IMR-90 (cell line): ENCODE measurements around the gene WWC1. TPM values are rescaled to one million over a fixed set of nuclear protein-coding genes. Genes with fewer than 3 reads are reported as not detected.

Experiments
- ATAC-seq: fragments of 200-7000 bp; cut with Tn5 transposase; 2 replicates; pipeline ENCODE4 v1.9.1; 2020; ENCODE audit warnings: low read depth, mild to moderate bottlenecking, moderate library complexity
- BruUV-seq: library from RNA; stranded (reverse); fragments of 400-500 nt; replicated peaks from 2 replicates; lab custom pipeline; 2021; lab: Mats Ljungman, UMichigan
- CTCF ChIA-PET: fragments of 300-600 bp; formaldehyde crosslinking; extraction: SDS; loops from one replicate; lab custom pipeline; 2021; ENCODE audit warnings: antibody characterized with exemption; lab: Yijun Ruan, JAX
- POLR2A ChIA-PET: fragments of 300-600 bp; sonication (Branson Sonifier 250); formaldehyde crosslinking; loops from one replicate; lab custom pipeline; 2022; ENCODE audit warnings: antibody characterized with exemption; ENCODE audit not compliant: unreplicated experiment; lab: Charles Lee
- DNase-seq: peaks from one replicate; pipeline ENCODE4 v3.0.0; 2013
- H2AFZ ChIP-seq: replicated peaks from 2 replicates; pipeline ENCODE3; 2013; ENCODE audit warnings: low read length, mild to moderate bottlenecking; ENCODE audit not compliant: poor library complexity
- H2AK5ac ChIP-seq: 2 replicates; pipeline ENCODE4 v1.6.1; 2013; ENCODE audit warnings: low read depth, low read length, inconsistent platforms
- H2AK9ac ChIP-seq: replicated peaks from 2 replicates; pipeline ENCODE3; 2013; ENCODE audit warnings: mild to moderate bottlenecking, low read depth, low read length, moderate library complexity; ENCODE audit not compliant: poor library complexity
- H2BK120ac ChIP-seq: 2 replicates; pipeline ENCODE4 v1.6.1; 2013; ENCODE audit warnings: low read depth, low read length, inconsistent platforms
- H2BK15ac ChIP-seq: 3 replicates; pipeline ENCODE4 v1.6.1; 2013; ENCODE audit warnings: low read depth, low read length, inconsistent platforms
- H2BK20ac ChIP-seq: 2 replicates; pipeline ENCODE4 v1.6.1; 2013; ENCODE audit warnings: low read depth, mild to moderate bottlenecking, inconsistent platforms, low read length, moderate library complexity
- H2BK5ac ChIP-seq: 2 replicates; pipeline ENCODE4 v1.6.1; 2013; ENCODE audit warnings: mild to moderate bottlenecking, low read depth, low read length, inconsistent platforms; ENCODE audit not compliant: poor library complexity, severe bottlenecking
- H3K14ac ChIP-seq: replicated peaks from 2 replicates; pipeline ENCODE4 v1.6.1; 2013; ENCODE audit warnings: low read depth, low read length, inconsistent platforms
- H3K18ac ChIP-seq: 2 replicates; pipeline ENCODE4 v1.6.1; 2013; ENCODE audit warnings: low read depth, low read length, control low read depth
- H3K23ac ChIP-seq: 2 replicates; pipeline ENCODE4 v1.6.1; 2013; ENCODE audit warnings: low read depth, low read length, inconsistent platforms
- H3K27ac ChIP-seq: 2 replicates; pipeline ENCODE4 v1.5.1; 2013; ENCODE audit warnings: mild to moderate bottlenecking, control low read depth, low read length; ENCODE audit not compliant: insufficient read depth
- H3K27me3 ChIP-seq: 2 replicates; pipeline ENCODE4 v1.6.1; 2013; ENCODE audit warnings: low read length; ENCODE audit not compliant: control insufficient read depth, insufficient read depth
- H3K36me3 ChIP-seq: 2 replicates; pipeline ENCODE4 v1.6.1; 2013; ENCODE audit warnings: low read length, mixed read lengths; ENCODE audit not compliant: control insufficient read depth, insufficient read depth
- H3K4ac ChIP-seq: 2 replicates; pipeline ENCODE4 v1.6.1; 2013; ENCODE audit warnings: low read depth, low read length, inconsistent platforms
- H3K4me1 ChIP-seq: 2 replicates; pipeline ENCODE4 v1.6.1; 2013; ENCODE audit warnings: low read length, mixed read lengths; ENCODE audit not compliant: control insufficient read depth, insufficient read depth
- H3K4me2 ChIP-seq: 2 replicates; pipeline ENCODE4 v1.6.1; 2013; ENCODE audit warnings: low read depth, mild to moderate bottlenecking, control low read depth, low read length, moderate library complexity
- H3K4me3 ChIP-seq: 2 replicates; pipeline ENCODE4 v1.5.1; 2013; ENCODE audit warnings: low read depth, mild to moderate bottlenecking, control low read depth, low read length, moderate library complexity; ENCODE audit not compliant: insufficient read depth
- H3K56ac ChIP-seq: 2 replicates; pipeline ENCODE4 v1.6.1; 2013; ENCODE audit warnings: low read length, inconsistent platforms; ENCODE audit not compliant: insufficient read depth; ENCODE audit errors: extremely low read depth
- H3K79me1 ChIP-seq, 2 experiments: 2 replicates each; pipeline ENCODE4 v1.6.1; 2013; ENCODE audit warnings: low read length in 2 of 2, inconsistent platforms in 1 of 2, low read depth in 1 of 2
- H3K9ac ChIP-seq: 2 replicates; pipeline ENCODE4 v1.6.1; 2013; ENCODE audit warnings: low read depth, low read length, control low read depth
- H3K9me1 ChIP-seq: 2 replicates; pipeline ENCODE4 v1.6.1; 2013; ENCODE audit warnings: low read length, inconsistent platforms; ENCODE audit not compliant: insufficient read depth
- H3K9me3 ChIP-seq: 2 replicates; pipeline ENCODE4 v1.6.1; 2013; ENCODE audit warnings: low read length; ENCODE audit not compliant: control insufficient read depth, insufficient read depth
- H4K20me1 ChIP-seq: 2 replicates; pipeline ENCODE4 v1.6.1; 2013; ENCODE audit warnings: low read length, inconsistent platforms; ENCODE audit not compliant: insufficient read depth
- H4K5ac ChIP-seq: 2 replicates; pipeline ENCODE4 v1.6.1; 2013; ENCODE audit warnings: mild to moderate bottlenecking, low read depth, low read length, control low read depth
- H4K8ac ChIP-seq, 2 experiments: 2 replicates each; pipeline ENCODE4 v1.6.1; 2013; ENCODE audit warnings: low read depth in 2 of 2, low read length in 2 of 2, control low read depth in 1 of 2, inconsistent platforms in 1 of 2
- H4K91ac ChIP-seq: 2 replicates; pipeline ENCODE4 v1.6.1; 2013; ENCODE audit warnings: low read depth, low read length, inconsistent platforms; ENCODE audit not compliant: insufficient read depth
- RAD21 ChIP-seq: IDR thresholded peaks from 2 replicates; pipeline ENCODE4 v1.6.1; 2012; ENCODE audit warnings: low read length, improper control_type of control experiment
- WGBS, 2 experiments: methylation state at CpG; one replicate each; pipeline versions ENCODE4 v1.1.5 to v1.1.7; 2013; ENCODE audit warnings: missing lambda C conversion rate in 2 of 2; ENCODE audit not compliant: insufficient read length in 1 of 2; ENCODE audit errors: extremely low coverage in 2 of 2; 5-methylcytosine and 5-hydroxymethylcytosine counted together
- dilution Hi-C: fragments of 300-500 bp; cut with HindIII; formaldehyde crosslinking; loops from one replicate; pipeline ENCODE4 v1.14.3; 2018; ENCODE audit warnings: low sequenced_read_pairs; ENCODE audit not compliant: unreplicated experiment
- in situ Hi-C: fragments of 300-500 bp; cut with MboI; formaldehyde crosslinking; loops from 3 replicates; pipeline ENCODE4 v1.14.3; 2019; ENCODE audit warnings: low sequenced_read_pairs, inconsistent platforms, mixed read lengths
- intact Hi-C: fragments of 100-400 bp; cut with micrococcal nuclease; formaldehyde crosslinking; loops from 2 replicates; pipeline ENCODE4 v1.10.0; 2022
- polyA plus RNA-seq, 3 experiments: library from polyadenylated mRNA; depleted of rRNA; stranded (reverse); fragments of >200 nt; gene quantifications; 2 replicates each; pipeline ENCODE4 v1.2.3, GENCODE V29; 2012; ENCODE audit warnings: low replicate concordance in 1 of 3
- total RNA-seq: library from RNA; depleted of rRNA; stranded (reverse); fragments of >200 nt; gene quantifications from 2 replicates; pipeline ENCODE4 v1.2.3, GENCODE V29; 2012

WWC1 gene
- total and polyA plus RNA-seq, 2 of the 4 experiments (the other 2 are of a cell fraction) = 9.1 to 10.3 TPM

DNA sequence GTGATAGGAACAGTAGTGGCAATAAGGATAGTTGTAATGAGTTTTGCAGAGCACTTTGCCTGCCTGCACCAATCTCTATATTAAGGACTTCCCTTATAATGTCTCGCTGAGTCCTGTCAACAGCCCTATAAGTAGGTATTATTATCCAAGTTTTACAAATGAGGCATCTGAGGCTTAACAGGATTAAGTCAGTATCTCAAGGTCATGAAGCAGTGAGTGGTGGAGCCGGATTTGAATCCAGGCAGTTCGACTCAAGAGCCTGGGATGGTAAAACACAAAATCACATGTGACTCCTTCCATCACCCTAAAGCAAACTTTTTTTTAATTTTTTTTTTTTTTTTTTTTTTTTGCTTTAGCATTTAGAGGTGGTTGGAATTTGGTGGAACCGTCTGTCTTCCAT is 135.8 kb downstream of the WWC1 start:
- POLR2A ChIA-PET = no interaction called here
- Histone ChIP-seq H2AK5ac (no peak overlapping the region), H2BK120ac (no peak overlapping the region), H4K8ac (no peak overlapping the region), H3K4ac (no peak overlapping the region), H3K9ac (no peak overlapping the region), H3K9me1 (peaks cover 4% of the 10 kb centered on the region; the same call in 1 of the 2 replicates), H3K18ac (no peak overlapping the region), H4K5ac (no peak overlapping the region), H3K4me1 (peaks cover 4% of the 10 kb centered on the region), H2BK15ac (no peak overlapping the region), H3K23ac (no peak overlapping the region), H4K91ac (no peak overlapping the region), H2AK9ac (no peak overlapping the region), H3K4me2 (no peak overlapping the region), H2BK20ac (no peak overlapping the region), H2AFZ (no peak overlapping the region), H3K14ac (no peak overlapping the region), H2BK5ac (no peak overlapping the region), H3K27me3 (no peaks in the 10 kb centered on the region), H3K4me3 (no peak overlapping the region), H3K9me3 (no peaks in the 10 kb centered on the region), H3K36me3 (peaks cover 18% of the 10 kb centered on the region), H3K79me1 (no peaks in the 10 kb centered on the region), H4K20me1 (no peaks in the 10 kb centered on the region), H3K27ac (no peak overlapping the region), H3K56ac (no peak overlapping the region)
- intact Hi-C loops = no loop called here
- in situ Hi-C loops = loop anchor here (25.0 kb wide), 1 partner anchor 140 kb away; the partner anchor contains the start of gene WWC1
- BruUV-seq = no TSS peak
- CTCF ChIA-PET = interaction anchor here (0.7 kb wide), 1 partner anchor 1545 kb away, joined by 3 read pairs; no protein-coding TSS in a partner anchor
- dilution Hi-C loops = no loop called here
- ATAC-seq = no peak
- no peak for DNase-seq
- TF ChIP-seq RAD21 = no peak
- WGBS, 2 experiments = no CpG with 5 or more reads among the region's 4 CpGs
